Putamen (tissue), 1 donor: ENCODE results near the gene AADACL4.
"Not testable (repeated sequence)": the region's sequence is repeated elsewhere in the genome, so short reads cannot be mapped to it uniquely, and the experiment has no call there.

Experiments
- DNase-seq: peaks from one replicate; pipeline ENCODE4 v3.0.0-alpha.2; 2016; ENCODE audit warnings: low spot score

AADACL4 gene

GRCh38 chr1:12658531-12659453 lies 14.9 kb downstream of the AADACL4 start:
- DNase-seq = peak; percentile 50

- DNase-seq = no peak
These were observed 17.8 kb downstream of the AADACL4 start for GRCh38 chr1:12661606-12662219.

- no peak for DNase-seq
These were observed 18.7 kb downstream of the AADACL4 start for GRCh38 chr1:12662556-12662955.

- no peak for DNase-seq
These were observed 21.6 kb downstream of the AADACL4 start for GRCh38 chr1:12665511-12665910.

GRCh38 chr1:12666141-12666735 lies 22.4 kb downstream of the AADACL4 start:
- no peak for DNase-seq

- no peak for DNase-seq
These were observed 25.7 kb downstream of the AADACL4 start for GRCh38 chr1:12669529-12670068.

GRCh38 chr1:12674358-12674757 lies 30.5 kb downstream of the AADACL4 start:
- no peak for DNase-seq

GRCh38 chr1:12676122-12676521 lies 32.2 kb downstream of the AADACL4 start:
- DNase-seq = not testable (repeated sequence)

GRCh38 chr1:12677565-12677964 lies 33.7 kb downstream of the AADACL4 start:
- DNase-seq = peak; percentile 24

- DNase-seq = no peak
These were observed 34.5 kb downstream of the AADACL4 start for GRCh38 chr1:12678350-12678749.

GRCh38 chr1:12678820-12679219 lies 34.9 kb downstream of the AADACL4 start:
- DNase-seq = no peak

GRCh38 chr1:12690156-12690555 lies 46.3 kb downstream of the AADACL4 start:
- DNase-seq = peak; percentile 36

GRCh38 chr1:12692967-12693782 lies 49.3 kb downstream of the AADACL4 start:
- DNase-seq = no peak

- no peak for DNase-seq
These were observed 52.8 kb downstream of the AADACL4 start for GRCh38 chr1:12696658-12697057.

- no peak for DNase-seq
These were observed 53.5 kb downstream of the AADACL4 start for GRCh38 chr1:12697397-12697796.

- no peak for DNase-seq
These were observed 60.1 kb downstream of the AADACL4 start for GRCh38 chr1:12703821-12704451.

GRCh38 chr1:12706061-12706460 lies 62.2 kb downstream of the AADACL4 start:
- DNase-seq = no peak

GRCh38 chr1:12708396-12709090 lies 64.7 kb downstream of the AADACL4 start:
- no peak for DNase-seq

- DNase-seq = no peak
These were observed 65.2 kb downstream of the AADACL4 start for GRCh38 chr1:12709091-12709491.

- no peak for DNase-seq
These were observed 65.8 kb downstream of the AADACL4 start for GRCh38 chr1:12709696-12710095.

- no peak for DNase-seq
These were observed 67.7 kb downstream of the AADACL4 start for GRCh38 chr1:12711536-12711935.
